Heart right ventricle (tissue), 16 donors: ENCODE results near the gene RNF151. TPM values are rescaled to one million over a fixed set of nuclear protein-coding genes. Genes with fewer than 3 reads are reported as not detected.
"Not testable (repeated sequence)": the region's sequence is repeated elsewhere in the genome, so short reads cannot be mapped to it uniquely, and the experiment has no call there.

Experiments used
- ATAC-seq, 8 donors: fragments of 200-7000 bp; cut with Tn5 transposase; one replicate each; pipeline ENCODE4 v1.9.1; 2020; ENCODE audit warnings: mild to moderate bottlenecking in 8 of 8, moderate library complexity in 8 of 8, moderate number of reproducible peaks in 1 of 8
- DNase-seq, 2 donors: peaks; one replicate each; pipeline ENCODE4 v3.0.0-alpha.2; 2020
- H3K27ac ChIP-seq, 10 donors: fragments of 200-600 bp; sonication (generic) in 2 of 10; one replicate each; pipeline versions ENCODE4 v1.5.0 to v1.8.0; 2020 to 2022; ENCODE audit warnings: mild to moderate bottlenecking in 3 of 10
- H3K27me3 ChIP-seq, 7 donors: fragments of 200-600 bp; one replicate each; pipeline ENCODE4 v1.8.0; 2021 to 2022; ENCODE audit warnings: mild to moderate bottlenecking in 2 of 7
- H3K36me3 ChIP-seq, 9 donors: fragments of 200-600 bp; sonication (generic) in 1 of 9; one replicate each; pipeline versions ENCODE4 v1.5.0 to v1.8.0; 2020 to 2022; ENCODE audit warnings: mild to moderate bottlenecking in 2 of 9
- H3K4me1 ChIP-seq, 9 donors: fragments of 200-600 bp; sonication (generic) in 1 of 9; one replicate each; pipeline versions ENCODE4 v1.5.0 to v1.8.0; 2020 to 2022; ENCODE audit warnings: mild to moderate bottlenecking in 4 of 9
- H3K4me3 ChIP-seq, 10 donors: fragments of 200-600 bp; sonication (generic) in 2 of 10; one replicate each; pipeline versions ENCODE4 v1.5.0 to v1.8.0; 2020 to 2022; ENCODE audit warnings: mild to moderate bottlenecking in 7 of 10, moderate library complexity in 2 of 10
- H3K9me3 ChIP-seq, 11 donors: fragments of 200-600 bp in 10 of 11; sonication (generic) in 2 of 11; one replicate each; pipeline versions ENCODE4 v1.5.0 to v1.8.0; 2013 to 2022; ENCODE audit warnings: mild to moderate bottlenecking in 2 of 11, control low read depth in 1 of 11, moderate library complexity in 1 of 11
- CTCF ChIP-seq, 9 donors: fragments of 200-600 bp; sonication (generic) in 2 of 9; IDR thresholded peaks; one replicate each; pipeline versions ENCODE4 v1.5.0 to v1.8.0; 2021 to 2022; ENCODE audit warnings: antibody characterized with exemption in 9 of 9, mild to moderate bottlenecking in 5 of 9, moderate library complexity in 1 of 9
- WGBS, 2 donors: extraction: QIAGEN DNeasy Blood & Tissue Kit; methylation state at CpG; one replicate each; pipeline ENCODE4 v1.1.7; 2013; ENCODE audit warnings: inconsistent platforms in 1 of 2; 5-methylcytosine and 5-hydroxymethylcytosine counted together
- intact Hi-C, 10 donors: fragments of 100-400 bp; cut with DNase I; formaldehyde crosslinking; loops; one replicate each; pipeline versions ENCODE4 v1.11.1 to v1.14.2; 2022
- polyA plus RNA-seq, 2 donors: library from polyadenylated mRNA; stranded (reverse); fragments of 200-250 nt; gene quantifications; one replicate each; pipeline ENCODE4 v1.2.3, GENCODE V29; 2013
- total RNA-seq, 10 donors: library from RNA; stranded (reverse); fragmentation: NEBNext Ultra II Directional in 3 of 10; extraction: Animal tissue kit (Norgen Biotek cat#: 25700) in 3 of 10; gene quantifications; one replicate each; pipeline versions ENCODE4 v1.2.1 to v1.2.4, GENCODE V29; 2021 to 2023
- donor health status: Arrhythmogenic right ventricular cardiomyopathy.
- donor health status: ischemic (EF 13 %, LVEDD 7.1; RV severe dilation, severe dysfunction).
- donor health status: healthy with polysubstance abuse.
- donor health status: DM: no; HTN: yes; CAD: no.
- donor health status: DM: no; HTN: no; CAD: no.
- donor health status: ischemic (EF 25% LVEDD 6.9; RV normal size, moderate dysfunction).
- donor health status: ischemic (EF 25% LVEDD 5.7; RV mildly dilated, moderate dysfunction).
- donor health status: healthy.
- donor health status: DM: yes; HTN: yes; CAD: no.
- donor health status: Ischemic cardiomyopathy.
- donor health status: ischemic (EF 35%, LVEDD 5.7; RV mildly dilated, moderate dysfunction).
- donor health status: nonischemic (EF 11% LVEDD 7.7; RV severe dilation, severe dysfunction).
- donor health status: DM: yes; HTN: yes; CAD: no.
- donor health status: PGD.
- donor health status: ischemic (EF 29% LVEDD 5.4; RV normal size, mild dysfunction).
- donor health status: nonischemic (EF 23%, LVEDD 6.1; RV moderate dilation, normal function).

Gene RNF151
- total and polyA plus RNA-seq, 12 donors = not detected

DNA sequence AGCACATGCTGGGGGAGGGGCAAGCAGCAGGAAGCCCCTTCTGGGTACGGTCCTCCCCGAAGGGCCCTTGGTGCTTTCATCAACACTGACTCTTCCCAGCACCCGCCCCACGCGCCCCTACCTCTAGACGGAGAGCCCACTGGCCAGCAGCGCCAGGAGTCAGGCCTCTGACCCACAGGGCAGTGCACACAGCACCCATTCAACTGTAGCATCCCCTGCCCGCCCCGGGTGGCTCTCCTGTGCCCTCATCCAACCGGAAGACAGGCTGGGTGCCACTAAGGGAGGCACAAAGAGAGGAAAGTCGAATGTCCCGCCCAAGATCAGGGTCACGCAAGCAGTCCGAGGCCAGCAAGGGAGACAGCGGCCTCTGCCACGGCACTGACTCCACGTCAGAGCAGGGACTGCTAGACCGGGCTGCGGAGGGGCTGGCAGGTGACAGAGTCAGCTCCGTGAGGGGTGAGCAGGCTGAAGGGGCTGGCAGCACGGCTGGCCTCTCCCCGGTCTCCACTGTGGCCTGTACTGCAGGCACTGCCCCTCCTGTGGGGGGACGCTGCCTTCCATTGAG lies 33.5 kb upstream of the RNF151 start:
- H3K27ac ChIP-seq = no peak overlapping the region
- ATAC-seq = peak in 1 of 8 donors; percentile 11
- H3K4me3 ChIP-seq = no peak overlapping the region
- intact Hi-C loops = no loop called here
- no peak for DNase-seq
- peaks cover 0 to 23% (median 10%) of the 10 kb centered on the region in 9 donors for H3K4me1 ChIP-seq
- no peak for TF ChIP-seq CTCF (IDR thresholded peaks at IDR 0.05)
- H3K27me3 ChIP-seq = no peaks in the 10 kb centered on the region
- H3K36me3 ChIP-seq = peaks cover 0 to 15% (median 7%) of the 10 kb centered on the region in 9 donors
- 66 to 68% methylated on average over 23 of the region's 23 CpGs for WGBS, 2 donors
- H3K9me3 ChIP-seq = no peaks in the 10 kb centered on the region

DNA sequence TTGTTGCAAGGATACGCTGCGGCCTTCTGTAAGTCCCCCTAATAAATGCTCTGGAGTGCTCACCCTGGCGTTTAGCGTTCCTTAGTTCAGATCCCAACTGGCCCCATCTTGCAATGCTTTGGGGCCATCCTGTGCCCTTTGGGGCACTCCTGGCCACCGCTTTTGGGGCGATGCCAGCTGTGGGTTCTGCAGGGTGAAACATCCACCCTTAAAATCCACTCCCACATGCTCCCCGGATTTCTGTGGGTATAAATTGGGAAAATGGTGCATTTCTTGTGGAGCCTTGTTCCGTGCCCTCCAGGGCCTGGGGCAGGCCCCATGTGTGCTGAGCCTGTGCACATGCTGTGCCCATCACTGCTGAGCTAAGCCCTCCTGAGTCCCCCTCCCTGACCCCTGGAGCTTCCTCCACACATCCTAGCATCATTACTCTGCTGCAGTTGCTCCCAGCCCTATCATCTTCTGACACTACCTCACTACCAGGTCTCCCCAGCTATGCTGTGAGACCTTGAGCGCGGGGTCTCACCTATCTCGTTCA lies 29.6 kb upstream of the RNF151 start:
- 93 to 95% methylated on average over 11 of the region's 11 CpGs for WGBS, 2 donors
- H3K4me3 ChIP-seq = no peak overlapping the region
- H3K9me3 ChIP-seq = no peaks in the 10 kb centered on the region
- H3K27me3 ChIP-seq = no peaks in the 10 kb centered on the region
- H3K36me3 ChIP-seq = peaks cover 0 to 45% (median 23%) of the 10 kb centered on the region in 9 donors
- ATAC-seq (no peak), DNase-seq (no peak)
- intact Hi-C loops = loop anchor here in 1 of 10 donors (5.0 kb wide), 1 partner anchor 160 kb away; no protein-coding TSS in a partner anchor
- no peak for TF ChIP-seq CTCF (IDR thresholded peaks at IDR 0.05)
- peak overlapping the region in 1 of 10 donors; percentile 82 for H3K27ac ChIP-seq
- H3K4me1 ChIP-seq = peaks cover 2 to 36% (median 7%) of the 10 kb centered on the region in 9 donors

- DNase-seq (no peak), ATAC-seq (no peak)
- intact Hi-C loops = loop anchor here in 1 of 10 donors (5.0 kb wide), 1 partner anchor 161 kb away; no protein-coding TSS in a partner anchor
- H3K27ac ChIP-seq = peak overlapping the region in 2 of 10 donors; percentile 22 to 82
- TF ChIP-seq CTCF (IDR thresholded peaks at IDR 0.05) = no peak
- H3K9me3 ChIP-seq = no peaks in the 10 kb centered on the region
- peaks cover 8 to 42% (median 13%) of the 10 kb centered on the region in 9 donors for H3K4me1 ChIP-seq
- 91 to 94% methylated on average over 10 of the region's 10 CpGs for WGBS, 2 donors
- no peaks in the 10 kb centered on the region for H3K27me3 ChIP-seq
- peak overlapping the region in 1 of 10 donors; percentile 28 for H3K4me3 ChIP-seq
- peaks cover 0 to 45% (median 23%) of the 10 kb centered on the region in 9 donors for H3K36me3 ChIP-seq
Measured at GRCh38 chr16:1938316-1938715, 28.3 kb upstream of the RNF151 start.

- H3K4me1 ChIP-seq = peaks cover 8 to 42% (median 15%) of the 10 kb centered on the region in 9 donors
- no peaks in the 10 kb centered on the region for H3K27me3 ChIP-seq
- no peak for TF ChIP-seq CTCF (IDR thresholded peaks at IDR 0.05)
- DNase-seq (no peak), ATAC-seq (no peak)
- peak overlapping the region in 1 of 10 donors; percentile 28 for H3K4me3 ChIP-seq
- H3K36me3 ChIP-seq = peaks cover 0 to 45% (median 23%) of the 10 kb centered on the region in 9 donors
- intact Hi-C loops = loop anchor here in 1 of 10 donors (5.0 kb wide), 1 partner anchor 162 kb away; no protein-coding TSS in a partner anchor
- 93 to 94% methylated on average over 17 of the region's 17 CpGs for WGBS, 2 donors
- no peaks in the 10 kb centered on the region for H3K9me3 ChIP-seq
- H3K27ac ChIP-seq = peak overlapping the region in 1 of 10 donors; percentile 82
Measured at GRCh38 chr16:1938910-1939309, 27.7 kb upstream of the RNF151 start.

GRCh38 chr16:1939833-1940232 lies 26.8 kb upstream of the RNF151 start:
- Histone ChIP-seq H3K36me3 (peaks cover 0 to 45% (median 23%) of the 10 kb centered on the region in 9 donors), H3K4me3 (peak overlapping the region in 1 of 10 donors; percentile 66), H3K4me1 (peaks cover 8 to 46% (median 15%) of the 10 kb centered on the region in 9 donors), H3K27ac (peak overlapping the region in 1 of 10 donors; percentile 82)
- 95 to 96% methylated on average over 8 of the region's 8 CpGs for WGBS, 2 donors
- not testable (repeated sequence) for DNase-seq, H3K9me3 ChIP-seq, H3K27me3 ChIP-seq, ATAC-seq
- intact Hi-C loops = loop anchor here in 1 of 10 donors (5.0 kb wide), 1 partner anchor 163 kb away; no protein-coding TSS in a partner anchor
